22Rv1 (cell line): Measurements from ENCODE around the gene CARD14.

Experiments used
- CTCF ChIP-seq: fragments of 450-650 bp; IDR thresholded peaks from 2 replicates; pipeline ENCODE4 v1.5.1; 2017; ENCODE audit warnings: mild to moderate bottlenecking
- ZFX ChIP-seq: fragments of 450-650 bp; IDR thresholded peaks from 2 replicates; pipeline ENCODE4 v1.6.1; 2017; ENCODE audit warnings: antibody characterized with exemption, borderline replicate concordance

GRCh38 chr17:80237386-80237785, 67.6 kb downstream of the CARD14 start:
- TF ChIP-seq CTCF, result no peak
- TF ChIP-seq ZFX, result no peak
